Measurements from ENCODE around the gene ZFHX3.

DNA sequence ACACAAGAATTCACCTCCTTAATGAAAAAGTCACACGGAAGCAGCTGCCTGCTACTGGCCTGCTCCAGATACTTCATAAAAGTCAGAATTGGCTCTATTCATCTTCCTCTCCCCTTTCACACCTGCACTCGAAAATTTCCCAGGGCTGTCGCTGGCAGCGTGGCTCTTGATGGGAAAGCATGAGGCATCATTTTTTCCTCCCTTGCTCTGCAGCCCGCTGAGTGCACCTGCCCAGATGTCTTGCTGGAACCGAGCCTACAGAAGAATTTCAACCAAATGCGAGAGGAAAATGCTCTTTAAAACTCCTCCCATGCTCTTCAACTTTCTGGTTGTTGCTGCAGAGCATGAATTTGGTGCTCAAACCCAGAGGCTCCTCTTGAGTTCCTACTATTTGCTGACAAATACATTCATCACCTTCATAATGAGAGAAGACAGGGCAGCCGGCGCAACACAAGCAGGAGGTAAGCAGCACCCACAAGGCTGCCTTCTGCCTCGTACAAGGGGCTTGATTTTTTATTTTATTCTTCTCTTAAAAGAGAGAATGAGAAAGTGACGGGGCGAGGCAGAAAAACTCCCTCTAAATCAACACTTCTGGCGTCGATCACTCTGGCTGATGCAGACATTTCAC lies 146.8 kb downstream of the ZFHX3 start:
- TF ChIP-seq, protein P1, sequence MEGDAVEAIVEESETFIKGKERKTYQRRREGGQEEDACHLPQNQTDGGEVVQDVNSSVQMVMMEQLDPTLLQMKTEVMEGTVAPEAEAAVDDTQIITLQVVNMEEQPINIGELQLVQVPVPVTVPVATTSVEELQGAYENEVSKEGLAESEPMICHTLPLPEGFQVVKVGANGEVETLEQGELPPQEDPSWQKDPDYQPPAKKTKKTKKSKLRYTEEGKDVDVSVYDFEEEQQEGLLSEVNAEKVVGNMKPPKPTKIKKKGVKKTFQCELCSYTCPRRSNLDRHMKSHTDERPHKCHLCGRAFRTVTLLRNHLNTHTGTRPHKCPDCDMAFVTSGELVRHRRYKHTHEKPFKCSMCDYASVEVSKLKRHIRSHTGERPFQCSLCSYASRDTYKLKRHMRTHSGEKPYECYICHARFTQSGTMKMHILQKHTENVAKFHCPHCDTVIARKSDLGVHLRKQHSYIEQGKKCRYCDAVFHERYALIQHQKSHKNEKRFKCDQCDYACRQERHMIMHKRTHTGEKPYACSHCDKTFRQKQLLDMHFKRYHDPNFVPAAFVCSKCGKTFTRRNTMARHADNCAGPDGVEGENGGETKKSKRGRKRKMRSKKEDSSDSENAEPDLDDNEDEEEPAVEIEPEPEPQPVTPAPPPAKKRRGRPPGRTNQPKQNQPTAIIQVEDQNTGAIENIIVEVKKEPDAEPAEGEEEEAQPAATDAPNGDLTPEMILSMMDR (IDR thresholded peaks at IDR 0.05): no peak
- TF ChIP-seq POLR2A (IDR thresholded peaks at IDR 0.05): no peak

All from tibial nerve (tissue), 3 donors.